ENCODE results near the gene SGCA. TPM values are rescaled to one million over a fixed set of nuclear protein-coding genes. Genes with fewer than 3 reads are reported as not detected.

Gene SGCA
- total and polyA plus RNA-seq, 2 experiments from 2014 or later, result 0.19 TPM; not detected in 1

DNA sequence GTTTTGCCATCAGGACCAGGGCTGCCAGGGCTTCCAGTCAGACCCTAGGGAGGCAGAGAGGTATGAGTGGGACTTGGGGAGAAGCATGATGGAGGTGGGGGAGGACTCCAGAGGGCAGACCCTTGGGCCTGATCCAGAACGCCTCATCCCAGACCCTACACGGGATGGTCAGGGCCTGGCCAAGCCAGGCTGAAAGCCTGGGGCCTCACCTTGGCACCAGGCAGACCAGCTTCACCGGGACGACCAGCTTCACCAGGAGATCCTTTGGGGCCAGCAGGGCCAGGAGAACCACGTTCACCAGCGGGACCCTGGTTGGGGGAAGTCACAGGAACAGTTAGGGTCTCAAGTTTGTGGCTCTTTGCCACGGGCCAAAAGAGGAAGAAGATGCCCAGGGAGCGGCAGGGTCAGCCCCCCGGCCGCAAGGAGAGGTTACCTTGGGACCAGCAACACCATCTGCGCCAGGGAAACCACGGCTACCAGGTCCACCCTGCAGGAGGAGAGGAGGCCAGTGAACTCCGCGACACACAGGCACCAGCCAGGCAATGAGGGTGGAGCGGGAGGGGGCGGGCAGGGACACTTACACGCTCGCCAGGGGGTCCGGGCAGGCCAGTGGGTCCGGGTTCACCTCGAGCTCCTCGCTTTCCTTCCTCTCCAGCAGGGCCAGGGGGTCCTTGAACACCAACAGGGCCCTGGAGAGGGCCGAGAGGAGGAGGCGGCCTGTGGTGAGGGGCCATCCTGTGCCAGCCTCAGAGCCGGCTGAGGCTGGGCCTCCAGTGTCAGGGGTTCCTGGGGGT is 28.5 kb downstream of the SGCA start:
- H3K9me2 ChIP-seq (ENCODE audit: insufficient read depth), result no peaks in the 10 kb centered on the region
- H3K4me1 ChIP-seq (ENCODE audit: insufficient read depth), result no peaks in the 10 kb centered on the region
- peaks cover 17% of the 10 kb centered on the region; the same call in 2 of the 3 replicates for H3K36me3 Mint-ChIP-seq (ENCODE audit: low read depth)
- DNase-seq (ENCODE audit: low spot score), result no peak
- ATAC-seq, result no peak
- H3K27me3 ChIP-seq (ENCODE audit: insufficient read depth), result no peaks in the 10 kb centered on the region
- H4K20me1 ChIP-seq (replicated peaks; ENCODE audit: insufficient read depth), result no peaks in the 10 kb centered on the region
- no peak overlapping the region for H2AFZ ChIP-seq
- no peaks in the 10 kb centered on the region for H3K36me3 ChIP-seq (ENCODE audit: insufficient read depth)
- H3K4me2 ChIP-seq, result no peak overlapping the region
- H3K79me2 ChIP-seq (replicated peaks; ENCODE audit: insufficient read depth), result no peaks in the 10 kb centered on the region
- H3K9me3 Mint-ChIP-seq, result no peaks in the 10 kb centered on the region
- H3K27ac ChIP-seq (ENCODE audit: low read depth), result no peak overlapping the region
- H3K4me1 Mint-ChIP-seq, result peaks cover 8% of the 10 kb centered on the region; the same call in 2 of the 3 replicates
- H3K4me3 Mint-ChIP-seq, result no peak overlapping the region
- no peaks in the 10 kb centered on the region for H3K27me3 Mint-ChIP-seq (ENCODE audit: insufficient read depth, low read depth, poor library complexity)
- H3K4me3 ChIP-seq, result no peak overlapping the region
- no peak overlapping the region for H3K27ac Mint-ChIP-seq
- TF ChIP-seq ZNF331 (CRISPR knock-in tag; IDR thresholded peaks at IDR 0.05; ENCODE audit: low read depth), result no peak
- TF ChIP-seq NANOG (IDR thresholded peaks at IDR 0.05; ENCODE audit: borderline replicate concordance), result no peak
- no peak for TF ChIP-seq EZH2phosphoT487 (IDR thresholded peaks at IDR 0.05; ENCODE audit: unreplicated experiment)
- TF ChIP-seq, protein P1, sequence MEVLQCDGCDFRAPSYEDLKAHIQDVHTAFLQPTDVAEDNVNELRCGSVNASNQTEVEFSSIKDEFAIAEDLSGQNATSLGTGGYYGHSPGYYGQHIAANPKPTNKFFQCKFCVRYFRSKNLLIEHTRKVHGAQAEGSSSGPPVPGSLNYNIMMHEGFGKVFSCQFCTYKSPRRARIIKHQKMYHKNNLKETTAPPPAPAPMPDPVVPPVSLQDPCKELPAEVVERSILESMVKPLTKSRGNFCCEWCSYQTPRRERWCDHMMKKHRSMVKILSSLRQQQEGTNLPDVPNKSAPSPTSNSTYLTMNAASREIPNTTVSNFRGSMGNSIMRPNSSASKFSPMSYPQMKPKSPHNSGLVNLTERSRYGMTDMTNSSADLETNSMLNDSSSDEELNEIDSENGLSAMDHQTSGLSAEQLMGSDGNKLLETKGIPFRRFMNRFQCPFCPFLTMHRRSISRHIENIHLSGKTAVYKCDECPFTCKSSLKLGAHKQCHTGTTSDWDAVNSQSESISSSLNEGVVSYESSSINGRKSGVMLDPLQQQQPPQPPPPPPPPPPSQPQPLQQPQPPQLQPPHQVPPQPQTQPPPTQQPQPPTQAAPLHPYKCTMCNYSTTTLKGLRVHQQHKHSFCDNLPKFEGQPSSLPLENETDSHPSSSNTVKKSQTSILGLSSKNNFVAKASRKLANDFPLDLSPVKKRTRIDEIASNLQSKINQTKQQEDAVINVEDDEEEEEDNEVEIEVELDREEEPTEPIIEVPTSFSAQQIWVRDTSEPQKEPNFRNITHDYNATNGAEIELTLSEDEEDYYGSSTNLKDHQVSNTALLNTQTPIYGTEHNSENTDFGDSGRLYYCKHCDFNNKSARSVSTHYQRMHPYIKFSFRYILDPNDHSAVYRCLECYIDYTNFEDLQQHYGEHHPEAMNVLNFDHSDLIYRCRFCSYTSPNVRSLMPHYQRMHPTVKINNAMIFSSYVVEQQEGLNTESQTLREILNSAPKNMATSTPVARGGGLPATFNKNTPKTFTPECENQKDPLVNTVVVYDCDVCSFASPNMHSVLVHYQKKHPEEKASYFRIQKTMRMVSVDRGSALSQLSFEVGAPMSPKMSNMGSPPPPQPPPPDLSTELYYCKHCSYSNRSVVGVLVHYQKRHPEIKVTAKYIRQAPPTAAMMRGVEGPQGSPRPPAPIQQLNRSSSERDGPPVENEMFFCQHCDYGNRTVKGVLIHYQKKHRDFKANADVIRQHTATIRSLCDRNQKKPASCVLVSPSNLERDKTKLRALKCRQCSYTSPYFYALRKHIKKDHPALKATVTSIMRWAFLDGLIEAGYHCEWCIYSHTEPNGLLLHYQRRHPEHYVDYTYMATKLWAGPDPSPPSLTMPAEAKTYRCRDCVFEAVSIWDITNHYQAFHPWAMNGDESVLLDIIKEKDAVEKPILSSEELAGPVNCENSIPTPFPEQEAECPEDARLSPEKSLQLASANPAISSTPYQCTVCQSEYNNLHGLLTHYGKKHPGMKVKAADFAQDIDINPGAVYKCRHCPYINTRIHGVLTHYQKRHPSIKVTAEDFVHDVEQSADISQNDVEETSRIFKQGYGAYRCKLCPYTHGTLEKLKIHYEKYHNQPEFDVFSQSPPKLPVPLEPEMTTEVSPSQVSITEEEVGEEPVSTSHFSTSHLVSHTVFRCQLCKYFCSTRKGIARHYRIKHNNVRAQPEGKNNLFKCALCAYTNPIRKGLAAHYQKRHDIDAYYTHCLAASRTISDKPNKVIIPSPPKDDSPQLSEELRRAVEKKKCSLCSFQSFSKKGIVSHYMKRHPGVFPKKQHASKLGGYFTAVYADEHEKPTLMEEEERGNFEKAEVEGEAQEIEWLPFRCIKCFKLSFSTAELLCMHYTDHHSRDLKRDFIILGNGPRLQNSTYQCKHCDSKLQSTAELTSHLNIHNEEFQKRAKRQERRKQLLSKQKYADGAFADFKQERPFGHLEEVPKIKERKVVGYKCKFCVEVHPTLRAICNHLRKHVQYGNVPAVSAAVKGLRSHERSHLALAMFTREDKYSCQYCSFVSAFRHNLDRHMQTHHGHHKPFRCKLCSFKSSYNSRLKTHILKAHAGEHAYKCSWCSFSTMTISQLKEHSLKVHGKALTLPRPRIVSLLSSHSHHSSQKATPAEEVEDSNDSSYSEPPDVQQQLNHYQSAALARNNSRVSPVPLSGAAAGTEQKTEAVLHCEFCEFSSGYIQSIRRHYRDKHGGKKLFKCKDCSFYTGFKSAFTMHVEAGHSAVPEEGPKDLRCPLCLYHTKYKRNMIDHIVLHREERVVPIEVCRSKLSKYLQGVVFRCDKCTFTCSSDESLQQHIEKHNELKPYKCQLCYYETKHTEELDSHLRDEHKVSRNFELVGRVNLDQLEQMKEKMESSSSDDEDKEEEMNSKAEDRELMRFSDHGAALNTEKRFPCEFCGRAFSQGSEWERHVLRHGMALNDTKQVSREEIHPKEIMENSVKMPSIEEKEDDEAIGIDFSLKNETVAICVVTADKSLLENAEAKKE (CRISPR knock-in tag; IDR thresholded peaks at IDR 0.05), result no peak
- TF ChIP-seq ZNF114 (CRISPR knock-in tag; IDR thresholded peaks at IDR 0.05), result no peak
- no peak for TF ChIP-seq STAT1 (IDR thresholded peaks at IDR 0.05; ENCODE audit: unreplicated experiment)
- TF ChIP-seq POLR2AphosphoS5 (IDR thresholded peaks at IDR 0.05; ENCODE audit: low read depth), result no peak
- TF ChIP-seq, protein P2, sequence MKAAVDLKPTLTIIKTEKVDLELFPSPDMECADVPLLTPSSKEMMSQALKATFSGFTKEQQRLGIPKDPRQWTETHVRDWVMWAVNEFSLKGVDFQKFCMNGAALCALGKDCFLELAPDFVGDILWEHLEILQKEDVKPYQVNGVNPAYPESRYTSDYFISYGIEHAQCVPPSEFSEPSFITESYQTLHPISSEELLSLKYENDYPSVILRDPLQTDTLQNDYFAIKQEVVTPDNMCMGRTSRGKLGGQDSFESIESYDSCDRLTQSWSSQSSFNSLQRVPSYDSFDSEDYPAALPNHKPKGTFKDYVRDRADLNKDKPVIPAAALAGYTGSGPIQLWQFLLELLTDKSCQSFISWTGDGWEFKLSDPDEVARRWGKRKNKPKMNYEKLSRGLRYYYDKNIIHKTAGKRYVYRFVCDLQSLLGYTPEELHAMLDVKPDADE (IDR thresholded peaks at IDR 0.05), result no peak
- no peak for TF ChIP-seq JUNB (IDR thresholded peaks at IDR 0.05; ENCODE audit: unreplicated experiment)
- TF ChIP-seq EZH2 (IDR thresholded peaks at IDR 0.05; ENCODE audit: low read depth, unreplicated experiment), result no peak
- TF ChIP-seq, protein P3, sequence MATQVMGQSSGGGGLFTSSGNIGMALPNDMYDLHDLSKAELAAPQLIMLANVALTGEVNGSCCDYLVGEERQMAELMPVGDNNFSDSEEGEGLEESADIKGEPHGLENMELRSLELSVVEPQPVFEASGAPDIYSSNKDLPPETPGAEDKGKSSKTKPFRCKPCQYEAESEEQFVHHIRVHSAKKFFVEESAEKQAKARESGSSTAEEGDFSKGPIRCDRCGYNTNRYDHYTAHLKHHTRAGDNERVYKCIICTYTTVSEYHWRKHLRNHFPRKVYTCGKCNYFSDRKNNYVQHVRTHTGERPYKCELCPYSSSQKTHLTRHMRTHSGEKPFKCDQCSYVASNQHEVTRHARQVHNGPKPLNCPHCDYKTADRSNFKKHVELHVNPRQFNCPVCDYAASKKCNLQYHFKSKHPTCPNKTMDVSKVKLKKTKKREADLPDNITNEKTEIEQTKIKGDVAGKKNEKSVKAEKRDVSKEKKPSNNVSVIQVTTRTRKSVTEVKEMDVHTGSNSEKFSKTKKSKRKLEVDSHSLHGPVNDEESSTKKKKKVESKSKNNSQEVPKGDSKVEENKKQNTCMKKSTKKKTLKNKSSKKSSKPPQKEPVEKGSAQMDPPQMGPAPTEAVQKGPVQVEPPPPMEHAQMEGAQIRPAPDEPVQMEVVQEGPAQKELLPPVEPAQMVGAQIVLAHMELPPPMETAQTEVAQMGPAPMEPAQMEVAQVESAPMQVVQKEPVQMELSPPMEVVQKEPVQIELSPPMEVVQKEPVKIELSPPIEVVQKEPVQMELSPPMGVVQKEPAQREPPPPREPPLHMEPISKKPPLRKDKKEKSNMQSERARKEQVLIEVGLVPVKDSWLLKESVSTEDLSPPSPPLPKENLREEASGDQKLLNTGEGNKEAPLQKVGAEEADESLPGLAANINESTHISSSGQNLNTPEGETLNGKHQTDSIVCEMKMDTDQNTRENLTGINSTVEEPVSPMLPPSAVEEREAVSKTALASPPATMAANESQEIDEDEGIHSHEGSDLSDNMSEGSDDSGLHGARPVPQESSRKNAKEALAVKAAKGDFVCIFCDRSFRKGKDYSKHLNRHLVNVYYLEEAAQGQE (IDR thresholded peaks at IDR 0.05; ENCODE audit: unreplicated experiment), result no peak
- no peak for TF ChIP-seq CREB1 (CRISPR knock-in tag; IDR thresholded peaks at IDR 0.05; ENCODE audit: low read depth)
- TF ChIP-seq, protein P4, sequence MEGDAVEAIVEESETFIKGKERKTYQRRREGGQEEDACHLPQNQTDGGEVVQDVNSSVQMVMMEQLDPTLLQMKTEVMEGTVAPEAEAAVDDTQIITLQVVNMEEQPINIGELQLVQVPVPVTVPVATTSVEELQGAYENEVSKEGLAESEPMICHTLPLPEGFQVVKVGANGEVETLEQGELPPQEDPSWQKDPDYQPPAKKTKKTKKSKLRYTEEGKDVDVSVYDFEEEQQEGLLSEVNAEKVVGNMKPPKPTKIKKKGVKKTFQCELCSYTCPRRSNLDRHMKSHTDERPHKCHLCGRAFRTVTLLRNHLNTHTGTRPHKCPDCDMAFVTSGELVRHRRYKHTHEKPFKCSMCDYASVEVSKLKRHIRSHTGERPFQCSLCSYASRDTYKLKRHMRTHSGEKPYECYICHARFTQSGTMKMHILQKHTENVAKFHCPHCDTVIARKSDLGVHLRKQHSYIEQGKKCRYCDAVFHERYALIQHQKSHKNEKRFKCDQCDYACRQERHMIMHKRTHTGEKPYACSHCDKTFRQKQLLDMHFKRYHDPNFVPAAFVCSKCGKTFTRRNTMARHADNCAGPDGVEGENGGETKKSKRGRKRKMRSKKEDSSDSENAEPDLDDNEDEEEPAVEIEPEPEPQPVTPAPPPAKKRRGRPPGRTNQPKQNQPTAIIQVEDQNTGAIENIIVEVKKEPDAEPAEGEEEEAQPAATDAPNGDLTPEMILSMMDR (conservative IDR thresholded peaks at IDR 0.05; ENCODE audit: low read depth in 2 of 2), result no peak
- no peaks in the 10 kb centered on the region for H3F3A ChIP-seq (replicated peaks; ENCODE audit: low read depth)

All from GM23338 (cell line).